Measurements from ENCODE around the gene TPST2.

TPST2 gene

GRCh38 chr22:26601726-26602125 lies 11.8 kb upstream of the TPST2 start:
- no peak overlapping the region for H3K4me3 ChIP-seq (ENCODE audit: low read depth, low read length)
- TF ChIP-seq, protein P1, sequence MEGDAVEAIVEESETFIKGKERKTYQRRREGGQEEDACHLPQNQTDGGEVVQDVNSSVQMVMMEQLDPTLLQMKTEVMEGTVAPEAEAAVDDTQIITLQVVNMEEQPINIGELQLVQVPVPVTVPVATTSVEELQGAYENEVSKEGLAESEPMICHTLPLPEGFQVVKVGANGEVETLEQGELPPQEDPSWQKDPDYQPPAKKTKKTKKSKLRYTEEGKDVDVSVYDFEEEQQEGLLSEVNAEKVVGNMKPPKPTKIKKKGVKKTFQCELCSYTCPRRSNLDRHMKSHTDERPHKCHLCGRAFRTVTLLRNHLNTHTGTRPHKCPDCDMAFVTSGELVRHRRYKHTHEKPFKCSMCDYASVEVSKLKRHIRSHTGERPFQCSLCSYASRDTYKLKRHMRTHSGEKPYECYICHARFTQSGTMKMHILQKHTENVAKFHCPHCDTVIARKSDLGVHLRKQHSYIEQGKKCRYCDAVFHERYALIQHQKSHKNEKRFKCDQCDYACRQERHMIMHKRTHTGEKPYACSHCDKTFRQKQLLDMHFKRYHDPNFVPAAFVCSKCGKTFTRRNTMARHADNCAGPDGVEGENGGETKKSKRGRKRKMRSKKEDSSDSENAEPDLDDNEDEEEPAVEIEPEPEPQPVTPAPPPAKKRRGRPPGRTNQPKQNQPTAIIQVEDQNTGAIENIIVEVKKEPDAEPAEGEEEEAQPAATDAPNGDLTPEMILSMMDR (IDR thresholded peaks at IDR 0.05; ENCODE audit: insufficient read depth, low read depth, low read length, missing control alignments): no peak
- no peak for DNase-seq (ENCODE audit: low read depth)

- TF ChIP-seq, protein P1 (IDR thresholded peaks at IDR 0.05; ENCODE audit: insufficient read depth, low read depth, low read length, missing control alignments): no peak
- H3K4me3 ChIP-seq (ENCODE audit: low read depth, low read length): no peak overlapping the region
- no peak for DNase-seq (ENCODE audit: low read depth)
Measured at GRCh38 chr22:26599505-26599904, 9.6 kb upstream of the TPST2 start.

DNA sequence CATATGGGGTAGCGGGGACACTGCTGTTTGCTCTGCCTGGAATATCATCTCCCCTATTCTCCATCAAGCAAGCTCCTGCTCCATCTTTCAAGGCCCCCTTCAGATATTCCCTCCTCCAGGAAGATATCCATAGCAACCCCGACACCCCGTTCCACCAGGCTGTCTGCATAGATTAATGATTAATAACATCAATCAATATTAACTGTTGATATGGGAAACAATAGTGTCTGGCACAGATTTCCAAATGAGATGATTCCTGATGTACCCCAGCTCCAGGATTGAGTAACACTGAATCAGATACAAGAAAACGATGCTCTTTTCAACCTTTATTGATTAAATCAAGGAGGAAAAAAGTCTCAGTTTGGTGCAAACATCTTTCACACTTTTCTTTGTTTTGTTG lies 7.5 kb upstream of the TPST2 start:
- TF ChIP-seq, protein P1 (IDR thresholded peaks at IDR 0.05; ENCODE audit: insufficient read depth, low read depth, low read length, missing control alignments): no peak
- no peak for DNase-seq (ENCODE audit: low read depth)
- H3K4me3 ChIP-seq (ENCODE audit: low read depth, low read length): no peak overlapping the region

- no peak overlapping the region for H3K4me3 ChIP-seq (ENCODE audit: low read depth, low read length)
- no peak for DNase-seq (ENCODE audit: low read depth)
- TF ChIP-seq, protein P1 (IDR thresholded peaks at IDR 0.05; ENCODE audit: insufficient read depth, low read depth, low read length, missing control alignments): no peak
Measured at GRCh38 chr22:26597026-26597425, 7.1 kb upstream of the TPST2 start.

- H3K4me3 ChIP-seq (ENCODE audit: low read depth, low read length): no peak overlapping the region
- TF ChIP-seq, protein P1 (IDR thresholded peaks at IDR 0.05; ENCODE audit: insufficient read depth, low read depth, low read length, missing control alignments): no peak
- DNase-seq (ENCODE audit: low read depth): no peak
Measured at GRCh38 chr22:26593763-26594162, 3.8 kb upstream of the TPST2 start.

DNA sequence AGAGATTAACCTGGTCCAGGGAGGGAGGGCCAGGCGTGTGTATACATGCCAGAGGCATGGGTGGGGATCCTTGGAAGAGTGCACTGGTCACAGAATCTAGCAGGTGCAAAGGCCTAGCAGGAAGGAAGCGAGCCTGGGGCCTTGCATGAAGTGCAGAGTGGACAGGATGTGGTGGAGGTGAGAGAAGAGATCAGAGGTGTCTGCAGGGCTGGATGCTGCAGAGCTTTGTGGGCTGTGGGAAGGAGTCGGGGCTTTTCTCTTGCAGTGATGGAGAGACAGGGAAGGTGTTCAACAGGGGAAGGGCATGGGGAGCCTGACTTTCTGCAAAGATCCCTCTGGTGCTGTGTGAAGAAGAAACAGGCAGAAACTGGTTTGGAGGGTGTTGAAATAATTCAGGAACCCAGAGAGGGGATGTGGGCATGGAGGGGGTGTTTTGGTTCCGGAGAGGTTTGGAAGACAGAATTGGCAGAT lies 2.5 kb upstream of the TPST2 start:
- TF ChIP-seq, protein P1 (IDR thresholded peaks at IDR 0.05; ENCODE audit: insufficient read depth, low read depth, low read length, missing control alignments): no peak
- peak; percentile 92 for DNase-seq (ENCODE audit: low read depth)
- H3K4me3 ChIP-seq (ENCODE audit: low read depth, low read length): no peak overlapping the region; the same call in 1 of the 2 replicates

DNA sequence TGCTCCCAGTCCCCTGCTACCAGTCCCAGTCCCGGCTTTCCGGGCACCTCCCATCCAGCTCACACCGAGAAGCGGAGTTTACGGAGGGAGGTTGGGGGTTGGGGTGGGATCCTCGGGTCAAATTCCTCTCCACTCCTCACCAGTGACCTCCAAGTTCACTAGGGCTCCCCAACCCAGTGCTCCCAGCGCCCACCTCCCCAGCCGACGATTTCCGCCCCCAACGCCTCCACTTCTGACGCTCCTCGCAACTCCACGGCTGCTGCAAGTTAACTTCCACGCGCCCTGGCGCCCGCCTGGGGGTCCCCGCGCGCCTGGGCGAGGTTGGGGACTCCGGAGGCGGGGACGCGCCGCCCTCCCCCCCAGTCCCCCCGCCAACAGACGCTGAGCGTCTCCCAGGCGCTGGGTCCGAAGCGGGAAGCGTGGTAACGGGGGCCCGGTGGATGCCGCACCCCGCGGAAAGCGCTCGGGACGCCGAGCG lies 526 bp downstream of the TPST2 start:
- DNase-seq (ENCODE audit: low read depth): peak; percentile 29

More for the DNA sequence above, 526 bp downstream of the TPST2 start:
- H3K4me3 ChIP-seq (ENCODE audit: low read depth, low read length): peak overlapping the region; percentile 85
- TF ChIP-seq, protein P1 (IDR thresholded peaks at IDR 0.05; ENCODE audit: insufficient read depth, low read depth, low read length, missing control alignments): no peak

Data from GM12865 (cell line).